Measurements from ENCODE around the gene CBLB. TPM values are rescaled to one million over a fixed set of nuclear protein-coding genes. Genes with fewer than 3 reads are reported as not detected.

Gene CBLB
- total RNA-seq, 2 donors from 2014 or later, result 28.2 to 62.8 TPM

DNA sequence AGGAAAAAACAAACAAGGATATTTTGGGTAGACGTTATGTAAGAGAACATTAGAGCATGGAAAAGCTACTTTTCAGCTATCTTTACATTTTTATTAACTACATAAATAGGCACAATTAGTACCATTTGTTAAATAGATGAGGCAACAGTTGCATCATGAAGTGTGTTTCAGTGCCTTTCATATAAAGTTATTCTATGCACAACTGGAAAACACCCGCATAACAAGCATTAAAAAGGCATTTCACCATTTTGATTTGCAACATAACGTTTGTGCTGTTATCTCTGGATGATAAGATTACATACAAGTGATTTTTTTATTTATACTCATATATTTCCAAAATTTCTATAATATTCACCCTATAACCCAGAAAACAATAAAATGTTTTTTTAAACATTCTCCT, 69.5 kb downstream of the CBLB start:
- intact Hi-C loops (cut with DNase I), result no loop called here
- 92% methylated on average over 3 of the region's 3 CpGs for WGBS
- TF ChIP-seq, protein P1, sequence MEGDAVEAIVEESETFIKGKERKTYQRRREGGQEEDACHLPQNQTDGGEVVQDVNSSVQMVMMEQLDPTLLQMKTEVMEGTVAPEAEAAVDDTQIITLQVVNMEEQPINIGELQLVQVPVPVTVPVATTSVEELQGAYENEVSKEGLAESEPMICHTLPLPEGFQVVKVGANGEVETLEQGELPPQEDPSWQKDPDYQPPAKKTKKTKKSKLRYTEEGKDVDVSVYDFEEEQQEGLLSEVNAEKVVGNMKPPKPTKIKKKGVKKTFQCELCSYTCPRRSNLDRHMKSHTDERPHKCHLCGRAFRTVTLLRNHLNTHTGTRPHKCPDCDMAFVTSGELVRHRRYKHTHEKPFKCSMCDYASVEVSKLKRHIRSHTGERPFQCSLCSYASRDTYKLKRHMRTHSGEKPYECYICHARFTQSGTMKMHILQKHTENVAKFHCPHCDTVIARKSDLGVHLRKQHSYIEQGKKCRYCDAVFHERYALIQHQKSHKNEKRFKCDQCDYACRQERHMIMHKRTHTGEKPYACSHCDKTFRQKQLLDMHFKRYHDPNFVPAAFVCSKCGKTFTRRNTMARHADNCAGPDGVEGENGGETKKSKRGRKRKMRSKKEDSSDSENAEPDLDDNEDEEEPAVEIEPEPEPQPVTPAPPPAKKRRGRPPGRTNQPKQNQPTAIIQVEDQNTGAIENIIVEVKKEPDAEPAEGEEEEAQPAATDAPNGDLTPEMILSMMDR (IDR thresholded peaks at IDR 0.05), result no peak
- TF ChIP-seq POLR2AphosphoS5 (IDR thresholded peaks at IDR 0.05), result no peak
- TF ChIP-seq POLR2A (IDR thresholded peaks at IDR 0.05), result no peak
- Histone ChIP-seq H3K27ac (no peak overlapping the region), H3K4me1 (replicated peaks) (no peaks in the 10 kb centered on the region), H3K4me3 (no peak overlapping the region), H3K27me3 (replicated peaks; ENCODE audit: insufficient read depth) (no peaks in the 10 kb centered on the region), H3K36me3 (no peaks in the 10 kb centered on the region), H3K9me3 (no peaks in the 10 kb centered on the region)
- DNase-seq (ENCODE audit: low spot score), result no peak

DNA sequence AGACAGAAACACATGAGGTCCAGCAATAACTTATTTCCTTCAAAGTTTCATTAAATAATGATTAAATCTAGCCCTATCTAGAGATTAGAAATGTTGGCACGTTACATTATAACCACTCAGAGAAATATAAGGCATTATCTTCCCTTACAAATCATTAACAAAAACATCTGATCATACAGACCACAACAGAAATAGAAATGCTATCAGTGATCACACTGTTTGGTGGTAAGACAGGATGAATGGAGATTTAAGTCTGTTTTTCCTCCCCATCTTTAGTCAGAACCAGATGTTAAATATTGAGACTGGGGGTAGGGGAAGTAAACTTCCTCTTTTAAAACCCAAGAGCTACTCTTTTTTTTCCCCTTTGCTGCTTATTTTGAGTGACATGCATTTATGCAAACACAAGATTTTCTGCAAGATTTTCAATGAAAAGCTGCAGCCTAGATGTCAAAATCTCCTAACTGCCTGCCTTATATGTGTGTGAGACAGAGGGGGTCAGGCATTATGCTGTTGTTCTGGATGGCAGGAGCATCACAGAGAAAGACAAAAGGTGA, 70.4 kb downstream of the CBLB start:
- TF ChIP-seq, protein P1 (IDR thresholded peaks at IDR 0.05), result no peak
- TF ChIP-seq POLR2AphosphoS5 (IDR thresholded peaks at IDR 0.05) (no peak), POLR2A (IDR thresholded peaks at IDR 0.05) (no peak)
- Histone ChIP-seq H3K36me3 (no peaks in the 10 kb centered on the region), H3K27ac (no peak overlapping the region), H3K9me3 (no peaks in the 10 kb centered on the region), H3K4me1 (replicated peaks) (no peaks in the 10 kb centered on the region), H3K27me3 (replicated peaks; ENCODE audit: insufficient read depth) (no peaks in the 10 kb centered on the region), H3K4me3 (no peak overlapping the region)
- no peak for DNase-seq (ENCODE audit: low spot score)
- WGBS, result 77% methylated on average over 1 of the region's 1 CpG
- intact Hi-C loops (cut with DNase I), result no loop called here

DNA sequence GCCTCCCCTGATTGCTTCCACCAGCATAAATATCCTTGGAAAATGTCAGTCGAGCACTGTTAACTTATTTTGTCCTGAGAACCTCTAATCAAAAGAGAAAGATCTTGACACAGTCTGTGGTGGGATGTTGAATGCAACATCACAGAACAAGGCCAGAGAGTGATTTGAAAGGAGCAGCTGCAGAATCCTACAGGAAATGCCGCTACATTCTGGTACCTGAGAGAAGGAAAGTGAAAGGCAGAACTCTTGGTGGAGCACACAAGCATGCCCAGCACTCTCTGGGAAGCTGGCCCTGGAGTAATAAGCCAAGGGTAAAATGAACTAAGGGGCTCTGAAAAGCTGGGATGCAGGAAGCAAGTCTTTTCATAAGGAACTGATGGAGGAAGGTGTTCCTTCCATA, 75.8 kb downstream of the CBLB start:
- no peaks in the 10 kb centered on the region for H3K9me3 ChIP-seq
- peak overlapping the region; percentile 20 to 29 for H3K27ac ChIP-seq
- intact Hi-C loops (cut with DNase I), result no loop called here
- no peaks in the 10 kb centered on the region for H3K27me3 ChIP-seq (replicated peaks; ENCODE audit: insufficient read depth)
- TF ChIP-seq, protein P1 (IDR thresholded peaks at IDR 0.05), result no peak
- TF ChIP-seq POLR2AphosphoS5 (IDR thresholded peaks at IDR 0.05) (no peak), POLR2A (IDR thresholded peaks at IDR 0.05) (no peak)
- 88% methylated on average over 2 of the region's 2 CpGs for WGBS
- no peak overlapping the region for H3K4me3 ChIP-seq
- no peak for DNase-seq (ENCODE audit: low spot score)
- no peaks in the 10 kb centered on the region for H3K36me3 ChIP-seq
- H3K4me1 ChIP-seq (replicated peaks), result no peaks in the 10 kb centered on the region

DNA sequence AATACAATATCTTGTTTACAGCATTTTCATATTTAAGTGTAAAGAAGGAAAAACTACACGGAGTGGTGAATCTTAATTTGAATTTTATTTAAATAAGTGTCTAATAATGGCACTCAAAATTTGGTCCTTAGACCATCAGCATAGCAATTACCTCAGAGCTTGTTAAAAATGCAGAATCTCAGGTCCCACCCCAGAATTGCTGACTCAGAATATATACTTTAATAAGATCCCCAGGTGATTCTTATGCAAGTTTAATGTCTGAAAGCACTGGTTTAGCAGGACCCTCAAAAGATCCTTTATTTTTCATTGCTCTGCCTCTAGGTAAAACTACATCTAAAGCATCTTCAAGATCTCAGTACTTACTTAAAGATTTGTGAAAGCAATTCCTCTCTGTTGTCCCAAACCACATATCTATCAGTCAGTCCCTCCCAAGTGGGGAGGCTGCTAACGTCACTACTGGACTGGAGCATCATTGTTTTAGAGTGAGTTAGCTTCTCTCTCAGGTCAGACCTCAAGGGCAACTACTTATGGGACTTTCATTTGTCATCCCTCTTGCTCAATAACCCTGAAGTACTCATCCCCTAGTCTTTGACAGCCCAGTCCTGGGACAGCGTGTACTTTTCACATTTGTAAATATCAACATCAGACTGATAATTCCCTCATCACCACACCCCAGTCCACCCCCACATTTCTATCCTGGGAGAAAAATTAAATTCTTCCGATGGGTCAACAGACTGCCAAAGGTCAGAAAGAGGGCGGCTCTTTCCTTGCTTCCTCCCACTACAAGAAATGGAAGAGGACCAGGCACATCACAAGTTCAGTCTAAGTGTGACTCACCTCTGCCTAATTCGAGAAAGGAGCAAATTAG, 76.7 kb downstream of the CBLB start:
- no peaks in the 10 kb centered on the region for H3K9me3 ChIP-seq
- no peaks in the 10 kb centered on the region for H3K27me3 ChIP-seq (replicated peaks; ENCODE audit: insufficient read depth)
- no peak for DNase-seq (ENCODE audit: low spot score)
- H3K27ac ChIP-seq, result peak overlapping the region; percentile 21 to 29
- no peaks in the 10 kb centered on the region for H3K4me1 ChIP-seq (replicated peaks)
- no peaks in the 10 kb centered on the region for H3K36me3 ChIP-seq
- TF ChIP-seq, protein P1 (IDR thresholded peaks at IDR 0.05), result no peak
- TF ChIP-seq POLR2AphosphoS5 (IDR thresholded peaks at IDR 0.05), result peak; percentile 27
- WGBS, result 66% methylated on average over 6 of the region's 6 CpGs
- H3K4me3 ChIP-seq, result no peak overlapping the region
- intact Hi-C loops (cut with DNase I), result no loop called here

DNA sequence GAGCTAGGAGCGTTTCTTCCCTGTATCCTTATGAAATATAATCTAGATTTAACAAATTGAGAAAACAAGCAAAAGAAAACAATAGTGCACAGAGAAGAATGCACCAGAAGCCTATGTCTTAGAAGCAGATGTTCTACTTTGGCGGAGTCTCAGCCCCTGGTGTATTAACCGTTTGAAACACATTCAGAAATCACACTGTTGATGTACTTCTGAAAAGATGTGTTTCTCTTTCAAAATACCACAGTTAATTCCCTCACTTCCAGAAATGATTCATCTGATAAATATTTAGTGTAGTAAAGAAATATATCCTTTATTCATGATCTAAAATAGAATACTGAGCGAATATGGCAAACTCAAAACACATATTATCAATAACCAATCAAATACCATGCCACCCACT, 77.7 kb downstream of the CBLB start:
- H3K27me3 ChIP-seq (replicated peaks; ENCODE audit: insufficient read depth), result no peaks in the 10 kb centered on the region
- H3K27ac ChIP-seq, result peak overlapping the region in 1 of 2 donors; percentile 21
- intact Hi-C loops (cut with DNase I), result no loop called here
- TF ChIP-seq POLR2AphosphoS5 (IDR thresholded peaks at IDR 0.05) (no peak), POLR2A (IDR thresholded peaks at IDR 0.05) (no peak)
- TF ChIP-seq, protein P1 (IDR thresholded peaks at IDR 0.05), result no peak
- 77% methylated on average over 4 of the region's 4 CpGs for WGBS
- no peaks in the 10 kb centered on the region for H3K4me1 ChIP-seq (replicated peaks)
- H3K4me3 ChIP-seq, result no peak overlapping the region
- no peaks in the 10 kb centered on the region for H3K36me3 ChIP-seq
- H3K9me3 ChIP-seq, result no peaks in the 10 kb centered on the region
- no peak for DNase-seq (ENCODE audit: low spot score)

Measured in prostate gland (tissue), 2 donors.